ENCODE data around the gene UBXN7. TPM values are rescaled to one million over a fixed set of nuclear protein-coding genes. Genes with fewer than 3 reads are reported as not detected.

UBXN7 gene
- total and polyA plus RNA-seq, 9 of the 15 experiments (the other 6 are each of a cell fraction or from before 2014, with no cell fraction given): 3.5 to 44.6 (median 13.4) TPM

- no peak for TF ChIP-seq UBTF (IDR thresholded peaks at IDR 0.05; ENCODE audit: borderline replicate concordance in 1 of 2, low read depth in 2 of 2, low read length in 2 of 2)
- TF ChIP-seq GABPA (tag; conservative IDR thresholded peaks at IDR 0.05; ENCODE audit: low read depth): no peak
- peak in 1 of 2 experiments; percentile 30 for TF ChIP-seq AFF1 (IDR thresholded peaks at IDR 0.05; ENCODE audit: low read depth in 1 of 2, partially characterized antibody in 2 of 2)
- no peak for TF ChIP-seq ZNF224 (CRISPR knock-in tag; IDR thresholded peaks at IDR 0.05)
- no peak for TF ChIP-seq LCOR (CRISPR knock-in tag; IDR thresholded peaks at IDR 0.05)
- TF ChIP-seq ELF1 (tag; IDR thresholded peaks at IDR 0.05): 0 out of 2 replicates have a peak, but pooled peaks have one; percentile 15
- peak in 1 of 2 experiments; percentile 88; a peak in 2 of 3 replicates for TF ChIP-seq CBX3 (IDR thresholded peaks at IDR 0.05; ENCODE audit: borderline replicate concordance in 1 of 2, low read length in 2 of 2)
- TF ChIP-seq ZNF175 (CRISPR knock-in tag; IDR thresholded peaks at IDR 0.05; ENCODE audit: low read depth): peak; percentile 79; the same call in 1 of the 2 replicates
- no peak for TF ChIP-seq TCF3 (CRISPR knock-in tag; IDR thresholded peaks at IDR 0.05)
- peak; percentile 53 for TF ChIP-seq SMAD1 (IDR thresholded peaks at IDR 0.05; ENCODE audit: low read depth, low read length, partially characterized antibody)
- TF ChIP-seq MAFF (IDR thresholded peaks at IDR 0.05; ENCODE audit: low read length): peak; percentile 94
- TF ChIP-seq BRD9 (IDR thresholded peaks at IDR 0.05; ENCODE audit: low read depth, partially characterized antibody): peak; percentile 7
- TF ChIP-seq RFX7 (CRISPR knock-in tag; IDR thresholded peaks at IDR 0.05): no peak
- TF ChIP-seq NFE2L1 (tag; IDR thresholded peaks at IDR 0.05; ENCODE audit: borderline replicate concordance, low read depth): peak; percentile 91
- TF ChIP-seq HOXB6 (CRISPR knock-in tag; IDR thresholded peaks at IDR 0.05; ENCODE audit: borderline replicate concordance): no peak
- TF ChIP-seq ZNF324 (CRISPR knock-in tag; IDR thresholded peaks at IDR 0.05): no peak
- TF ChIP-seq NR1H2 (CRISPR knock-in tag; IDR thresholded peaks at IDR 0.05): no peak
- peak; percentile 39 for TF ChIP-seq SMARCB1 (IDR thresholded peaks at IDR 0.05; ENCODE audit: insufficient read length, low read depth)
- no peak for TF ChIP-seq PTTG1 (tag; IDR thresholded peaks at IDR 0.05; ENCODE audit: low read depth)
- no peak for TF ChIP-seq ID3 (CRISPR knock-in tag; IDR thresholded peaks at IDR 0.05)
- no peak for TF ChIP-seq ID3 (tag; IDR thresholded peaks at IDR 0.05)
These were observed 92.6 kb downstream of the UBXN7 start (continued) for GRCh38 chr3:196339493-196340254.

Measured in K562 (cell line).